HEK293 (cell line): ENCODE measurements around the gene FAM217B.

Experiments used
- CTCF ChIP-seq: fragments of 450-650 bp; formaldehyde crosslinking; IDR thresholded peaks from 2 replicates; pipeline ENCODE4 v1.5.1; 2016; ENCODE audit warnings: missing biosample characterization, missing genetic modification characterization
- KLF8 ChIP-seq: fragments of 450-650 bp; formaldehyde crosslinking; IDR thresholded peaks from 2 replicates; pipeline ENCODE4 v1.5.1; 2016; ENCODE audit warnings: missing biosample characterization, missing genetic modification characterization
- PATZ1 ChIP-seq: fragments of 450-650 bp; formaldehyde crosslinking; IDR thresholded peaks from 2 replicates; pipeline ENCODE4 v1.5.1; 2016; ENCODE audit warnings: missing biosample characterization, missing genetic modification characterization
- TSHZ1 ChIP-seq: fragments of 450-650 bp; formaldehyde crosslinking; IDR thresholded peaks from 2 replicates; pipeline ENCODE4 v1.5.1; 2016; ENCODE audit warnings: missing biosample characterization, missing genetic modification characterization, borderline replicate concordance
- ZBTB21 ChIP-seq: fragments of 450-650 bp; formaldehyde crosslinking; IDR thresholded peaks from 2 replicates; pipeline ENCODE4 v1.5.1; 2017; ENCODE audit warnings: missing biosample characterization, missing genetic modification characterization
- ZNF23 ChIP-seq: fragments of 450-650 bp; formaldehyde crosslinking; IDR thresholded peaks from 2 replicates; pipeline ENCODE4 v1.5.1; 2016; ENCODE audit warnings: missing biosample characterization, missing genetic modification characterization, borderline replicate concordance
- ZNF239 ChIP-seq: fragments of 450-650 bp; formaldehyde crosslinking; IDR thresholded peaks from 2 replicates; pipeline ENCODE4 v1.5.1; 2016; ENCODE audit warnings: missing biosample characterization, missing genetic modification characterization
- ZNF398 ChIP-seq: fragments of 450-650 bp; formaldehyde crosslinking; IDR thresholded peaks from 2 replicates; pipeline ENCODE4 v1.5.1; 2017; ENCODE audit warnings: missing biosample characterization, missing genetic modification characterization
- ZNF596 ChIP-seq: fragments of 450-650 bp; IDR thresholded peaks from 2 replicates; pipeline ENCODE4 v1.5.0; 2018; ENCODE audit warnings: missing biosample characterization, mild to moderate bottlenecking, missing genetic modification characterization, moderate library complexity
- ZSCAN5A ChIP-seq: fragments of 450-650 bp; formaldehyde crosslinking; IDR thresholded peaks from 2 replicates; pipeline ENCODE4 v1.5.1; 2016; ENCODE audit warnings: missing biosample characterization, missing genetic modification characterization

GRCh38 chr20:59911041-59911440 lies 29.1 kb upstream of the FAM217B start:
- TF ChIP-seq ZNF398 (tag by site-specific recombination) (no peak), KLF8 (tag by site-specific recombination) (no peak), ZNF23 (tag by site-specific recombination) (no peak), PATZ1 (tag by site-specific recombination) (no peak), ZNF239 (tag by site-specific recombination) (no peak), ZBTB21 (tag by site-specific recombination) (no peak), CTCF (tag by site-specific recombination) (no peak), TSHZ1 (no peak), ZSCAN5A (no peak), ZNF596 (tag by site-specific recombination) (no peak)
